ENCODE data around the gene COQ5.

- TF ChIP-seq CTCF (IDR thresholded peaks at IDR 0.05): no peak
- TF ChIP-seq POLR2A (IDR thresholded peaks at IDR 0.05): no peak
- no peak for TF ChIP-seq EP300 (IDR thresholded peaks at IDR 0.05)
Measured at GRCh38 chr12:120571299-120571698, 42.3 kb upstream of the COQ5 start.

Data from gastroesophageal sphincter (tissue), 3 donors.